ENCODE results near the gene GAPDH. TPM values are rescaled to one million over a fixed set of nuclear protein-coding genes. Genes with fewer than 3 reads are reported as not detected.

GAPDH gene
- total RNA-seq, 2 donors from 2014 or later = 1,469 to 2,105 TPM

Small RNA genes within 50 kb of the gene (small RNA-seq; reads per million reads assigned to genes)
- 394 to 895 reads per million in 2 donors for gene SCARNA11

Other genes starting within 250 kb of the GAPDH start
- gene PLEKHG6, start 223.8 kb upstream of the GAPDH start, total RNA-seq = 1 to 10 TPM; 4.6 to 6.2 TPM
- 100 to 1,000 TPM in 1 of 2 donors, 10 to 100 TPM in 1; 91.1 to 168 TPM for gene TNFRSF1A, start 192.4 kb upstream of the GAPDH start, total RNA-seq
- gene SCNN1A, start 159.0 kb upstream of the GAPDH start, total RNA-seq = 100 to 1,000 TPM; 128 to 211 TPM
- gene LTBR, start 150.4 kb upstream of the GAPDH start, total RNA-seq = 100 to 1,000 TPM; 186 to 264 TPM
- gene CD27, start 89.6 kb upstream of the GAPDH start, total RNA-seq = 1 to 10 TPM; 1.5 to 2.5 TPM
- 10 to 100 TPM; 31.6 to 39.9 TPM for gene TAPBPL, start 82.5 kb upstream of the GAPDH start, total RNA-seq
- 1 to 10 TPM; 6.3 to 8.5 TPM for gene VAMP1, start 63.8 kb upstream of the GAPDH start, total RNA-seq
- gene MRPL51, start 41.3 kb upstream of the GAPDH start, total RNA-seq = 10 to 100 TPM; 70.3 to 80.2 TPM
- gene NCAPD2, start 40.4 kb upstream of the GAPDH start, total RNA-seq = 10 to 100 TPM; 86.7 to 99.0 TPM
- 10 to 100 TPM in 1 of 2 donors, 1 to 10 TPM in 1; 4.8 to 22.9 TPM for gene IFFO1, start 21.5 kb downstream of the GAPDH start, total RNA-seq
- 10 to 100 TPM; 14.5 to 42.9 TPM for gene NOP2, start 33.8 kb downstream of the GAPDH start, total RNA-seq
- 100 to 1,000 TPM; 124 to 240 TPM for gene CHD4, start 72.9 kb downstream of the GAPDH start, total RNA-seq
- gene LPAR5, start 101.4 kb downstream of the GAPDH start, total RNA-seq = 1 to 10 TPM in 1 of 2 donors, under 1 TPM in 1; 0.59 to 1.9 TPM
- gene ACRBP, start 112.9 kb downstream of the GAPDH start, total RNA-seq = 10 to 100 TPM in 1 of 2 donors, 1 to 10 TPM in 1; 2.3 to 49.6 TPM
- 10 to 100 TPM; 75.5 to 78.9 TPM for gene ING4, start 128.6 kb downstream of the GAPDH start, total RNA-seq
- 10 to 100 TPM; 42.9 to 68.6 TPM for gene ZNF384, start 154.9 kb downstream of the GAPDH start, total RNA-seq
- gene PIANP, start 166.3 kb downstream of the GAPDH start, total RNA-seq = 1 to 10 TPM in 1 of 2 donors, not detected in 1; 3.1 TPM
- gene COPS7A, start 189.5 kb downstream of the GAPDH start, total RNA-seq = 10 to 100 TPM; 92.0 to 92.6 TPM
- gene MLF2, start 218.6 kb downstream of the GAPDH start, total RNA-seq = 100 to 1,000 TPM; 267 to 282 TPM
- 100 to 1,000 TPM; 285 to 339 TPM for gene PTMS, start 231.8 kb downstream of the GAPDH start, total RNA-seq
- gene LAG3, start 238.0 kb downstream of the GAPDH start, total RNA-seq = 10 to 100 TPM in 1 of 2 donors, under 1 TPM in 1; 0.73 to 13.1 TPM

Measured in prostate gland (tissue), 2 donors.